WTC11 (cell line): ENCODE measurements around the gene EZR. TPM values are rescaled to one million over a fixed set of nuclear protein-coding genes. Genes with fewer than 3 reads are reported as not detected.

Experiments
- ATAC-seq: fragments of 200-7000 bp; cut with Tn5 transposase; 2 replicates; pipeline ENCODE4 v1.10.0; 2021; ENCODE audit warnings: mild to moderate bottlenecking, moderate library complexity
- CTCF ChIA-PET: fragments of 300-600 bp; sonication (Branson Sonifier 250); formaldehyde crosslinking; loops from one replicate; lab custom pipeline; 2021; ENCODE audit warnings: antibody characterized with exemption; lab: Charles Lee
- POLR2A ChIA-PET: fragments of 350-600 bp; sonication (Branson Sonifier 250); formaldehyde crosslinking; loops from one replicate; lab custom pipeline; 2021; ENCODE audit warnings: antibody characterized with exemption; lab: Charles Lee
- DNase-seq: peaks from one replicate; pipeline ENCODE4 v3.0.0; 2021; ENCODE audit warnings: low spot score
- H3K27ac Mint-ChIP-seq: 2 replicates; pipeline ENCODE4 v1.8.0; 2021; ENCODE audit warnings: mixed read lengths
- H3K27me3 Mint-ChIP-seq: 2 replicates; pipeline ENCODE4 v1.8.0; 2021; ENCODE audit warnings: low read depth, mild to moderate bottlenecking, moderate library complexity, mixed read lengths
- H3K36me3 Mint-ChIP-seq: 2 replicates; pipeline ENCODE4 v1.8.0; 2021; ENCODE audit warnings: mixed read lengths
- H3K4me1 Mint-ChIP-seq: 2 replicates; pipeline ENCODE4 v1.8.0; 2022; ENCODE audit warnings: mixed read lengths
- H3K4me3 Mint-ChIP-seq: 2 replicates; pipeline ENCODE4 v1.8.0; 2021; ENCODE audit warnings: mild to moderate bottlenecking, moderate library complexity, mixed read lengths
- H3K9me3 Mint-ChIP-seq: 2 replicates; pipeline ENCODE4 v1.8.0; 2021; ENCODE audit warnings: mixed read lengths
- AFF4 ChIP-seq: sonication (generic); formaldehyde crosslinking; IDR thresholded peaks from 2 replicates; pipeline ENCODE4 v1.8.1; 2023; ENCODE audit warnings: mild to moderate bottlenecking, missing genetic modification reagents, borderline replicate concordance
- E2F4 ChIP-seq: sonication (generic); formaldehyde crosslinking; IDR thresholded peaks from 2 replicates; pipeline ENCODE4 v1.8.1; 2022; ENCODE audit warnings: low read depth, mild to moderate bottlenecking, moderate library complexity, missing genetic modification reagents, borderline replicate concordance
- E2F5 ChIP-seq: sonication (generic); formaldehyde crosslinking; IDR thresholded peaks from 2 replicates; pipeline ENCODE4 v1.8.1; 2022; ENCODE audit warnings: mild to moderate bottlenecking, moderate library complexity, missing genetic modification reagents
- ERG ChIP-seq: fragments of 250-450 bp; sonication (Bioruptor Pico); IDR thresholded peaks from 2 replicates; pipeline ENCODE4 v1.8.0; 2021; ENCODE audit warnings: mild to moderate bottlenecking
- FOXP1 ChIP-seq: sonication (generic); formaldehyde crosslinking; IDR thresholded peaks from 2 replicates; pipeline ENCODE4 v1.8.0; 2022; ENCODE audit warnings: missing genetic modification reagents, mild to moderate bottlenecking, moderate library complexity, borderline replicate concordance
- IRF1 ChIP-seq: sonication (generic); formaldehyde crosslinking; IDR thresholded peaks from 2 replicates; pipeline ENCODE4 v1.8.0; 2023; ENCODE audit warnings: missing genetic modification reagents
- IRF2 ChIP-seq: sonication (generic); formaldehyde crosslinking; IDR thresholded peaks from 2 replicates; pipeline ENCODE4 v1.8.0; 2022; ENCODE audit warnings: low read depth, missing genetic modification reagents, borderline replicate concordance
- JAZF1 ChIP-seq: fragments of 250-450 bp; sonication (Bioruptor Pico); IDR thresholded peaks from 2 replicates; pipeline ENCODE4 v1.9.0; 2021; ENCODE audit warnings: moderate library complexity, mild to moderate bottlenecking, inconsistent platforms
- KAT7 ChIP-seq: sonication (generic); formaldehyde crosslinking; IDR thresholded peaks from 2 replicates; pipeline ENCODE4 v1.8.1; 2023; ENCODE audit warnings: missing genetic modification reagents, mild to moderate bottlenecking, borderline replicate concordance
- MLX ChIP-seq: sonication (generic); formaldehyde crosslinking; IDR thresholded peaks from 2 replicates; pipeline ENCODE4 v1.8.1; 2023; ENCODE audit warnings: mild to moderate bottlenecking, missing genetic modification reagents, moderate library complexity
- MYBL2 ChIP-seq: sonication (generic); formaldehyde crosslinking; IDR thresholded peaks from 2 replicates; pipeline ENCODE4 v1.8.1; 2023; ENCODE audit warnings: mild to moderate bottlenecking, moderate library complexity, missing genetic modification reagents
- NFATC4 ChIP-seq: fragments of 250-450 bp; sonication (Bioruptor Pico); IDR thresholded peaks from 2 replicates; pipeline ENCODE4 v1.9.0; 2021; ENCODE audit warnings: mild to moderate bottlenecking
- NR1H2 ChIP-seq: sonication (generic); formaldehyde crosslinking; IDR thresholded peaks from 2 replicates; pipeline ENCODE4 v1.9.0; 2021; ENCODE audit warnings: mild to moderate bottlenecking, moderate library complexity, missing genetic modification reagents
- PRRX2 ChIP-seq: fragments of 250-450 bp; sonication (Bioruptor Pico); IDR thresholded peaks from 2 replicates; pipeline ENCODE4 v1.8.0; 2021; ENCODE audit warnings: mild to moderate bottlenecking
- TCF7 ChIP-seq: sonication (generic); formaldehyde crosslinking; IDR thresholded peaks from 2 replicates; pipeline ENCODE4 v1.8.0; 2022; ENCODE audit warnings: mild to moderate bottlenecking, low read depth, missing genetic modification reagents, moderate library complexity
- ZBTB21 ChIP-seq: sonication (generic); formaldehyde crosslinking; IDR thresholded peaks from 2 replicates; pipeline ENCODE4 v1.8.1; 2023; ENCODE audit warnings: mild to moderate bottlenecking, missing genetic modification reagents, borderline replicate concordance
- ZNF121 ChIP-seq: sonication (generic); formaldehyde crosslinking; IDR thresholded peaks from 2 replicates; pipeline ENCODE4 v1.8.0; 2023; ENCODE audit warnings: missing genetic modification reagents
- ZNF416 ChIP-seq: fragments of 250-450 bp; sonication (Bioruptor Pico); IDR thresholded peaks from 2 replicates; pipeline ENCODE4 v1.9.0; 2021; ENCODE audit warnings: mild to moderate bottlenecking, inconsistent platforms
- ZNF423 ChIP-seq: fragments of 250-450 bp; sonication (Bioruptor Pico); IDR thresholded peaks from 2 replicates; pipeline ENCODE4 v2.1.2; 2022; ENCODE audit warnings: mild to moderate bottlenecking, moderate library complexity
- total RNA-seq: library from RNA; stranded (reverse); gene quantifications from 3 replicates; pipeline ENCODE4 v1.2.3, GENCODE V29; 2021

The EZR gene
- total RNA-seq, 1 experiment from 2014 or later = 215 TPM

- Mint-ChIP-seq H3K4me3 (no peak overlapping the region), H3K9me3 (peaks cover 10% of the 10 kb centered on the region), H3K4me1 (peaks cover 20% of the 10 kb centered on the region), H3K27ac (no peak overlapping the region)
- DNase-seq = no peak
- POLR2A ChIA-PET = no interaction called here
- CTCF ChIA-PET = no interaction called here
- TF ChIP-seq IRF2 (CRISPR knock-in tag) (no peak), AFF4 (CRISPR knock-in tag) (no peak), ERG (CRISPR knock-in tag) (no peak), MLX (CRISPR knock-in tag) (no peak), NFATC4 (CRISPR knock-in tag) (no peak), NR1H2 (CRISPR knock-in tag) (no peak), E2F5 (CRISPR knock-in tag) (no peak), ZNF416 (CRISPR knock-in tag) (no peak), E2F4 (no peak), MYBL2 (no peak), ZNF121 (CRISPR knock-in tag) (no peak), PRRX2 (CRISPR knock-in tag) (no peak), TCF7 (CRISPR knock-in tag) (no peak), KAT7 (CRISPR knock-in tag) (no peak), IRF1 (CRISPR knock-in tag) (no peak), JAZF1 (CRISPR knock-in tag) (no peak), FOXP1 (CRISPR knock-in tag) (no peak), ZBTB21 (CRISPR knock-in tag) (no peak), ZNF423 (CRISPR knock-in tag) (no peak)
- TF ChIP-seq, all 79 proteins: peak for 0
- Mint-ChIP-seq H3K36me3 (peaks cover 5% of the 10 kb centered on the region; the same call in 1 of the 2 replicates), H3K27me3 (no peaks in the 10 kb centered on the region; the same call in 1 of the 2 replicates)
- no peak for ATAC-seq
Observed at GRCh38 chr6:158836625-158837311, 17.6 kb upstream of the EZR start.
